Measurements from ENCODE around the gene FAM25G. TPM values are rescaled to one million over a fixed set of nuclear protein-coding genes. Genes with fewer than 3 reads are reported as not detected.
A peak's percentile ranks its signal among the peaks of the same experiment; 100 is the strongest.
"Not testable (repeated sequence)": the region's sequence is repeated elsewhere in the genome, so short reads cannot be mapped to it uniquely, and the experiment has no call there.

Gene FAM25G
- total RNA-seq (2022) = not detected in 2 replicates
- Bru-seq, nascent RNA = percentile 20 among the genes with signal in this experiment
- percentile 16 among the genes with signal in this experiment for BruChase-seq, experiment 1, labeled RNA remaining after a 6-hour chase
- percentile 17 among the genes with signal in this experiment for BruChase-seq, experiment 2, labeled RNA remaining after a 2-hour chase
- long read RNA-seq = 0 reads

- H3K4me1 Mint-ChIP-seq (ENCODE audit: insufficient read depth, unreplicated experiment); POLR2A ChIA-PET; H3K4me3 Mint-ChIP-seq (ENCODE audit: unreplicated experiment); intact Hi-C loops (cut with micrococcal nuclease); DNase-seq (ENCODE audit: unreplicated experiment); H3K27me3 Mint-ChIP-seq (ENCODE audit: insufficient read depth, unreplicated experiment); H3K36me3 Mint-ChIP-seq (ENCODE audit: insufficient read depth, unreplicated experiment); CTCF ChIA-PET; H3K27ac Mint-ChIP-seq (ENCODE audit: low read depth, unreplicated experiment); H3K9me3 Mint-ChIP-seq (ENCODE audit: unreplicated experiment); BruUV-seq (replicated peaks): not testable (repeated sequence)
Measured at GRCh38 chr10:47491600-47491999, at the start of gene FAM25G. TSS of gene FAM25G (minus strand) at chr10:47491700. CDS start at chr10:47491674, 26 bp downstream.

GRCh38 chr10:47536430-47536829 is 44.9 kb upstream of the FAM25G start:
- H3K27me3 Mint-ChIP-seq (ENCODE audit: insufficient read depth, unreplicated experiment); H3K4me1 Mint-ChIP-seq (ENCODE audit: insufficient read depth, unreplicated experiment); intact Hi-C loops (cut with micrococcal nuclease); DNase-seq (ENCODE audit: unreplicated experiment); BruUV-seq (replicated peaks); CTCF ChIA-PET; H3K9me3 Mint-ChIP-seq (ENCODE audit: unreplicated experiment); H3K4me3 Mint-ChIP-seq (ENCODE audit: unreplicated experiment); POLR2A ChIA-PET; H3K27ac Mint-ChIP-seq (ENCODE audit: low read depth, unreplicated experiment); H3K36me3 Mint-ChIP-seq (ENCODE audit: insufficient read depth, unreplicated experiment): not testable (repeated sequence)

GRCh38 chr10:47523475-47523874 is 32.0 kb upstream of the FAM25G start, which contains the start of gene AGAP9:
TSS of gene AGAP9 (minus strand) at chr10:47523638. CDS start at chr10:47523526, 112 bp downstream.
- DNase-seq (ENCODE audit: unreplicated experiment); H3K9me3 Mint-ChIP-seq (ENCODE audit: unreplicated experiment); intact Hi-C loops (cut with micrococcal nuclease); H3K4me1 Mint-ChIP-seq (ENCODE audit: insufficient read depth, unreplicated experiment); BruUV-seq (replicated peaks); H3K4me3 Mint-ChIP-seq (ENCODE audit: unreplicated experiment); POLR2A ChIA-PET; CTCF ChIA-PET; H3K27me3 Mint-ChIP-seq (ENCODE audit: insufficient read depth, unreplicated experiment); H3K27ac Mint-ChIP-seq (ENCODE audit: low read depth, unreplicated experiment): not testable (repeated sequence)
- H3K36me3 Mint-ChIP-seq (ENCODE audit: insufficient read depth, unreplicated experiment) = peaks cover 10% of the 10 kb centered on the region

GRCh38 chr10:47502313-47502712 is 10.8 kb upstream of the FAM25G start:
- H3K27me3 Mint-ChIP-seq (ENCODE audit: insufficient read depth, unreplicated experiment); H3K4me3 Mint-ChIP-seq (ENCODE audit: unreplicated experiment); DNase-seq (ENCODE audit: unreplicated experiment); H3K4me1 Mint-ChIP-seq (ENCODE audit: insufficient read depth, unreplicated experiment); intact Hi-C loops (cut with micrococcal nuclease); BruUV-seq (replicated peaks); CTCF ChIA-PET; H3K9me3 Mint-ChIP-seq (ENCODE audit: unreplicated experiment); POLR2A ChIA-PET; H3K36me3 Mint-ChIP-seq (ENCODE audit: insufficient read depth, unreplicated experiment); H3K27ac Mint-ChIP-seq (ENCODE audit: low read depth, unreplicated experiment): not testable (repeated sequence)

- H3K27ac Mint-ChIP-seq (ENCODE audit: low read depth, unreplicated experiment); H3K4me3 Mint-ChIP-seq (ENCODE audit: unreplicated experiment); H3K27me3 Mint-ChIP-seq (ENCODE audit: insufficient read depth, unreplicated experiment); BruUV-seq (replicated peaks); intact Hi-C loops (cut with micrococcal nuclease); POLR2A ChIA-PET; H3K36me3 Mint-ChIP-seq (ENCODE audit: insufficient read depth, unreplicated experiment); H3K4me1 Mint-ChIP-seq (ENCODE audit: insufficient read depth, unreplicated experiment); CTCF ChIA-PET; H3K9me3 Mint-ChIP-seq (ENCODE audit: unreplicated experiment); DNase-seq (ENCODE audit: unreplicated experiment): not testable (repeated sequence)
Measured at GRCh38 chr10:47494226-47494625, 2.7 kb upstream of the FAM25G start.

GRCh38 chr10:47489630-47490029 is 1.9 kb downstream of the FAM25G start:
- H3K9me3 Mint-ChIP-seq (ENCODE audit: unreplicated experiment); POLR2A ChIA-PET; H3K27me3 Mint-ChIP-seq (ENCODE audit: insufficient read depth, unreplicated experiment); H3K27ac Mint-ChIP-seq (ENCODE audit: low read depth, unreplicated experiment); H3K36me3 Mint-ChIP-seq (ENCODE audit: insufficient read depth, unreplicated experiment); H3K4me3 Mint-ChIP-seq (ENCODE audit: unreplicated experiment); DNase-seq (ENCODE audit: unreplicated experiment); CTCF ChIA-PET; BruUV-seq (replicated peaks); intact Hi-C loops (cut with micrococcal nuclease); H3K4me1 Mint-ChIP-seq (ENCODE audit: insufficient read depth, unreplicated experiment): not testable (repeated sequence)

GRCh38 chr10:47485943-47486342 is 5.6 kb downstream of the FAM25G start:
- H3K4me3 Mint-ChIP-seq (ENCODE audit: unreplicated experiment); H3K36me3 Mint-ChIP-seq (ENCODE audit: insufficient read depth, unreplicated experiment); POLR2A ChIA-PET; H3K4me1 Mint-ChIP-seq (ENCODE audit: insufficient read depth, unreplicated experiment); BruUV-seq (replicated peaks); intact Hi-C loops (cut with micrococcal nuclease); H3K27me3 Mint-ChIP-seq (ENCODE audit: insufficient read depth, unreplicated experiment); CTCF ChIA-PET; H3K27ac Mint-ChIP-seq (ENCODE audit: low read depth, unreplicated experiment); H3K9me3 Mint-ChIP-seq (ENCODE audit: unreplicated experiment): not testable (repeated sequence)
- DNase-seq (ENCODE audit: unreplicated experiment) = peak; percentile 14

- POLR2A ChIA-PET = not testable (repeated sequence)
Measured at GRCh38 chr10:47484786-47485185, 6.7 kb downstream of the FAM25G start.

GRCh38 chr10:47483923-47484322 is 7.6 kb downstream of the FAM25G start, which contains the start of gene ANXA8:
TSS of gene ANXA8 (minus strand) at chr10:47484115. CDS start at chr10:47483933, 182 bp downstream.
- POLR2A ChIA-PET; intact Hi-C loops (cut with micrococcal nuclease); H3K36me3 Mint-ChIP-seq (ENCODE audit: insufficient read depth, unreplicated experiment): not testable (repeated sequence)

More at GRCh38 chr10:47484786-47485185, 6.7 kb downstream of the FAM25G start:
- H3K4me1 Mint-ChIP-seq (ENCODE audit: insufficient read depth, unreplicated experiment); H3K9me3 Mint-ChIP-seq (ENCODE audit: unreplicated experiment); H3K36me3 Mint-ChIP-seq (ENCODE audit: insufficient read depth, unreplicated experiment); CTCF ChIA-PET; intact Hi-C loops (cut with micrococcal nuclease); H3K4me3 Mint-ChIP-seq (ENCODE audit: unreplicated experiment); H3K27ac Mint-ChIP-seq (ENCODE audit: low read depth, unreplicated experiment); BruUV-seq (replicated peaks); DNase-seq (ENCODE audit: unreplicated experiment); H3K27me3 Mint-ChIP-seq (ENCODE audit: insufficient read depth, unreplicated experiment): not testable (repeated sequence)

GRCh38 chr10:47482367-47482766 is 9.1 kb downstream of the FAM25G start:
- DNase-seq (ENCODE audit: unreplicated experiment); H3K4me3 Mint-ChIP-seq (ENCODE audit: unreplicated experiment); H3K27me3 Mint-ChIP-seq (ENCODE audit: insufficient read depth, unreplicated experiment); H3K36me3 Mint-ChIP-seq (ENCODE audit: insufficient read depth, unreplicated experiment); intact Hi-C loops (cut with micrococcal nuclease); H3K9me3 Mint-ChIP-seq (ENCODE audit: unreplicated experiment); H3K4me1 Mint-ChIP-seq (ENCODE audit: insufficient read depth, unreplicated experiment); CTCF ChIA-PET; H3K27ac Mint-ChIP-seq (ENCODE audit: low read depth, unreplicated experiment); POLR2A ChIA-PET: not testable (repeated sequence)
- BruUV-seq (replicated peaks) = TSS peak; percentile 37

More at GRCh38 chr10:47483923-47484322, 7.6 kb downstream of the FAM25G start, which contains the start of gene ANXA8:
- not testable (repeated sequence) for H3K4me1 Mint-ChIP-seq (ENCODE audit: insufficient read depth, unreplicated experiment); H3K9me3 Mint-ChIP-seq (ENCODE audit: unreplicated experiment); BruUV-seq (replicated peaks); H3K27me3 Mint-ChIP-seq (ENCODE audit: insufficient read depth, unreplicated experiment)
- peak; percentile 78 for DNase-seq (ENCODE audit: unreplicated experiment)
- H3K27ac Mint-ChIP-seq (ENCODE audit: low read depth, unreplicated experiment) = peak within 1 kb of the TSS; percentile 85
- peak within 1 kb of the TSS; percentile 87 for H3K4me3 Mint-ChIP-seq (ENCODE audit: unreplicated experiment)
- CTCF ChIA-PET = interaction anchor here (0.7 kb wide), 1 partner anchor 29 kb away, joined by 3 read pairs; no protein-coding TSS in a partner anchor
